H9 (cell line): ENCODE data around the gene SGSM2. TPM values are rescaled to one million over a fixed set of nuclear protein-coding genes. Genes with fewer than 3 reads are reported as not detected.

Source experiments
- DNase-seq: peaks from one replicate; pipeline ENCODE4 v3.0.0-alpha.2; 2017
- H2AFZ ChIP-seq: one replicate; pipeline ENCODE4 v1.6.1; 2013; ENCODE audit warnings: mild to moderate bottlenecking, low read length, control low read depth, moderate library complexity
- H2AK5ac ChIP-seq: 2 replicates; pipeline ENCODE4 v1.6.1; 2013; ENCODE audit warnings: low read length, control low read depth, mixed read lengths; ENCODE audit not compliant: insufficient read length
- H2BK120ac ChIP-seq: one replicate; pipeline ENCODE4 v1.6.1; 2013; ENCODE audit warnings: low read depth, mild to moderate bottlenecking, low read length, control low read depth, inconsistent platforms; ENCODE audit not compliant: poor library complexity, severe bottlenecking
- H2BK12ac ChIP-seq: 2 replicates; pipeline ENCODE4 v1.6.1; 2013; ENCODE audit warnings: low read length, control low read depth, mixed read lengths, low read depth; ENCODE audit not compliant: insufficient read length
- H2BK15ac ChIP-seq: 2 replicates; pipeline ENCODE4 v1.6.1; 2013; ENCODE audit warnings: low read depth, low read length, control low read depth
- H2BK20ac ChIP-seq: one replicate; pipeline ENCODE4 v1.6.1; 2013; ENCODE audit warnings: low read depth, mild to moderate bottlenecking, low read length, control low read depth, inconsistent platforms; ENCODE audit not compliant: poor library complexity, severe bottlenecking
- H2BK5ac ChIP-seq: 2 replicates; pipeline ENCODE4 v1.6.1; 2013; ENCODE audit warnings: low read length, control low read depth, mixed read lengths; ENCODE audit not compliant: insufficient read length
- H3K14ac ChIP-seq: 2 replicates; pipeline ENCODE4 v1.6.1; 2013; ENCODE audit warnings: low read length, control low read depth; ENCODE audit not compliant: insufficient read depth
- H3K18ac ChIP-seq: 2 replicates; pipeline ENCODE4 v1.6.1; 2013; ENCODE audit warnings: low read depth, mild to moderate bottlenecking, mixed read lengths, low read length, control low read depth; ENCODE audit not compliant: insufficient read length
- H3K23ac ChIP-seq: 2 replicates; pipeline ENCODE4 v1.6.1; 2013; ENCODE audit warnings: low read length, control low read depth, mixed read lengths, low read depth; ENCODE audit not compliant: insufficient read length
- H3K23me2 ChIP-seq: 2 replicates; pipeline ENCODE4 v1.6.1; 2013; ENCODE audit warnings: low read depth, mild to moderate bottlenecking, mixed read lengths, low read length, control low read depth; ENCODE audit not compliant: insufficient read length, poor library complexity, severe bottlenecking
- H3K27ac ChIP-seq: 2 replicates; pipeline ENCODE4 v1.5.1; 2013; ENCODE audit warnings: low read length, control low read depth, mixed read lengths, low read depth; ENCODE audit not compliant: insufficient read length
- H3K27me3 ChIP-seq: 2 replicates; pipeline ENCODE4 v1.6.1; 2013; ENCODE audit warnings: low read length, control low read depth, inconsistent platforms; ENCODE audit not compliant: insufficient read depth
- H3K4ac ChIP-seq: 2 replicates; pipeline ENCODE4 v1.6.1; 2013; ENCODE audit warnings: low read depth, mild to moderate bottlenecking, control low read depth, inconsistent platforms, low read length, moderate library complexity
- H3K4me1 ChIP-seq: 2 replicates; pipeline ENCODE4 v1.6.1; 2013; ENCODE audit warnings: low read length, control low read depth, inconsistent platforms; ENCODE audit not compliant: insufficient read depth
- H3K4me2 ChIP-seq: 2 replicates; pipeline ENCODE4 v1.6.1; 2013; ENCODE audit warnings: low read length, control low read depth, mixed read lengths; ENCODE audit not compliant: insufficient read length, insufficient read depth
- H3K56ac ChIP-seq: 2 replicates; pipeline ENCODE4 v1.6.1; 2013; ENCODE audit warnings: low read depth, mild to moderate bottlenecking, mixed read lengths, low read length, control low read depth; ENCODE audit not compliant: insufficient read length
- H3K79me1 ChIP-seq: 2 replicates; pipeline ENCODE4 v1.6.1; 2013; ENCODE audit warnings: low read depth, mild to moderate bottlenecking, moderate library complexity, low read length, control low read depth, inconsistent platforms; ENCODE audit not compliant: insufficient read depth, poor library complexity, severe bottlenecking
- H3K79me2 ChIP-seq: 2 replicates; pipeline ENCODE4 v1.6.1; 2013; ENCODE audit warnings: low read length, control low read depth, inconsistent platforms; ENCODE audit not compliant: insufficient read depth
- H3K9ac ChIP-seq: 2 replicates; pipeline ENCODE4 v1.6.1; 2013; ENCODE audit warnings: low read length, control low read depth, mixed read lengths; ENCODE audit not compliant: insufficient read length; ENCODE audit errors: extremely low read depth
- H3K9me3 ChIP-seq: one replicate; pipeline ENCODE4 v1.6.1; 2013; ENCODE audit warnings: low read depth, low read length, inconsistent platforms; ENCODE audit not compliant: control insufficient read depth
- H3T11ph ChIP-seq: one replicate; pipeline ENCODE4 v1.6.1; 2013; ENCODE audit warnings: mild to moderate bottlenecking, low read length, control low read depth, inconsistent platforms
- H4K20me1 ChIP-seq: one replicate; pipeline ENCODE4 v1.6.1; 2013; ENCODE audit not compliant: control insufficient read depth, insufficient read length, insufficient read depth
- H4K5ac ChIP-seq: 2 replicates; pipeline ENCODE4 v1.6.1; 2013; ENCODE audit warnings: low read depth, mild to moderate bottlenecking, mixed read lengths, low read length, control low read depth; ENCODE audit not compliant: insufficient read length
- H4K8ac ChIP-seq: replicated peaks from 2 replicates; pipeline ENCODE4 v1.6.1; 2013; ENCODE audit warnings: low read length, control low read depth, mixed read lengths, low read depth; ENCODE audit not compliant: insufficient read length
- H4K91ac ChIP-seq: 2 replicates; pipeline ENCODE4 v1.6.1; 2013; ENCODE audit warnings: low read depth, mild to moderate bottlenecking, moderate library complexity, mixed read lengths, low read length, control low read depth; ENCODE audit not compliant: insufficient read length
- H3K27ac Mint-ChIP-seq, 3 experiments: 2 replicates in 2 of 3; 3 replicates in 1 of 3; pipeline ENCODE4 v1.8.0; 2020 to 2021; ENCODE audit warnings: mixed read lengths in 3 of 3, mild to moderate bottlenecking in 1 of 3, moderate library complexity in 1 of 3
- H3K27me3 Mint-ChIP-seq: 2 replicates; pipeline ENCODE4 v1.8.0; 2021; ENCODE audit warnings: low read depth, mild to moderate bottlenecking, moderate library complexity, mixed read lengths
- H3K36me3 Mint-ChIP-seq, 3 experiments: 2 replicates in 2 of 3; 3 replicates in 1 of 3; pipeline ENCODE4 v1.8.0; 2020 to 2021; ENCODE audit warnings: low read depth in 3 of 3, mixed read lengths in 3 of 3; ENCODE audit not compliant: insufficient read depth in 1 of 3
- H3K4me1 Mint-ChIP-seq, 2 experiments: 2 replicates each; pipeline ENCODE4 v1.8.0; 2020; ENCODE audit warnings: mixed read lengths in 2 of 2
- H3K4me3 Mint-ChIP-seq, 2 experiments: 2 replicates in 1 of 2; 3 replicates in 1 of 2; pipeline ENCODE4 v1.8.0; 2020 to 2021; ENCODE audit warnings: mild to moderate bottlenecking in 2 of 2, mixed read lengths in 2 of 2, moderate library complexity in 1 of 2
- H3K9me3 Mint-ChIP-seq, 2 experiments: 2 replicates in 1 of 2; 3 replicates in 1 of 2; pipeline ENCODE4 v1.8.0; 2020; ENCODE audit warnings: mild to moderate bottlenecking in 2 of 2, mixed read lengths in 2 of 2, moderate library complexity in 1 of 2
- CTCF ChIP-seq: fragments of 200-600 bp; sonication (generic); conservative IDR thresholded peaks from 3 replicates; pipeline ENCODE4 v1.8.0; 2021; ENCODE audit warnings: antibody characterized with exemption, mild to moderate bottlenecking
- WGBS: extraction: QIAGEN DNeasy Blood & Tissue Kit; methylation state at CpG from one replicate; pipeline ENCODE4 v1.1.7; 2013; ENCODE audit warnings: missing lambda C conversion rate, low lambda C conversion rate, mixed read lengths; ENCODE audit not compliant: insufficient read length; ENCODE audit errors: extremely low coverage; 5-methylcytosine and 5-hydroxymethylcytosine counted together
- total RNA-seq: library from RNA; stranded (reverse); gene quantifications from 2 replicates; pipeline ENCODE4 v1.2.1, GENCODE V29; 2021

Gene SGSM2
- total RNA-seq, 1 experiment from 2014 or later: 45.6 TPM

- peak; percentile 25; the same call in 1 of the 3 replicates for TF ChIP-seq CTCF
- no peak within 1 kb of the TSS for H3K27ac ChIP-seq
- peak; percentile 96 for DNase-seq
- H3K18ac ChIP-seq: no peak within 1 kb of the TSS
- Mint-ChIP-seq H3K4me1 (peaks cover 2 to 11% of the 10 kb centered on the region in 2 experiments; a peak in 3 of 4 replicates), H3K9me3 (no peaks in the 10 kb centered on the region), H3K27me3 (no peaks in the 10 kb centered on the region), H3K27ac (peak within 1 kb of the TSS; percentile 95 to 99 (median 96); a peak in 6 of 7 replicates), H3K36me3 (peaks cover 0 to 17% (median under 1%) of the 10 kb centered on the region in 3 experiments; a peak in 3 of 7 replicates), H3K4me3 (no peak within 1 kb of the TSS; a peak in 1 of 5 replicates)
- H3K9me3 ChIP-seq: no peaks in the 10 kb centered on the region
- no peak within 1 kb of the TSS for H2AFZ ChIP-seq
- no peak within 1 kb of the TSS for H4K8ac ChIP-seq
- H4K20me1 ChIP-seq: peaks cover 2% of the 10 kb centered on the region
- H3K56ac ChIP-seq: no peak within 1 kb of the TSS
- H4K5ac ChIP-seq: no peak within 1 kb of the TSS
- WGBS: no CpG with 5 or more reads among the region's 48 CpGs
- H3K27me3 ChIP-seq: no peaks in the 10 kb centered on the region
- no peak within 1 kb of the TSS for H4K91ac ChIP-seq
- H2BK15ac ChIP-seq: no peak within 1 kb of the TSS
- H3K4me2 ChIP-seq: peak within 1 kb of the TSS; percentile 79
- H3K4ac ChIP-seq: no peak within 1 kb of the TSS
- H3K4me1 ChIP-seq: peaks cover 3% of the 10 kb centered on the region; the same call in 1 of the 2 replicates
- no peak within 1 kb of the TSS for H2BK20ac ChIP-seq
- H3K79me2 ChIP-seq: peaks cover 6% of the 10 kb centered on the region; the same call in 1 of the 2 replicates
- no peak within 1 kb of the TSS for H3T11ph ChIP-seq
- H3K79me1 ChIP-seq: no peaks in the 10 kb centered on the region
- peaks cover 12% of the 10 kb centered on the region for H3K23me2 ChIP-seq
- peak within 1 kb of the TSS; percentile 18; the same call in 1 of the 2 replicates for H3K14ac ChIP-seq
- H2BK12ac ChIP-seq: no peak within 1 kb of the TSS
- H2BK120ac ChIP-seq: no peak within 1 kb of the TSS
- peak within 1 kb of the TSS; percentile 80 for H3K9ac ChIP-seq
- H2AK5ac ChIP-seq: no peak within 1 kb of the TSS
- no peak within 1 kb of the TSS for H2BK5ac ChIP-seq
- no peak within 1 kb of the TSS for H3K23ac ChIP-seq
Measured at GRCh38 chr17:2336215-2336851, 968 bp upstream of the SGSM2 start, which contains the start of gene TSR1. TSS of gene TSR1 (minus strand) at chr17:2336457. CDS start at chr17:2336427, 30 bp downstream.
